Body of pancreas (tissue), 4 donors: ENCODE measurements around the gene GALNT14.

ENCODE experiments used
- CTCF ChIP-seq, 7 experiments: fragments of 450-650 bp in 4 of 7; fragments of 200-600 bp in 3 of 7; sonication (generic) in 3 of 7; IDR thresholded peaks; one replicate each; pipeline ENCODE4 v1.5.1; 2016 to 2019; ENCODE audit warnings: antibody characterized with exemption in 7 of 7
- POLR2A ChIP-seq, 3 donors: fragments of 450-650 bp; IDR thresholded peaks; one replicate each; pipeline ENCODE4 v1.6.1; 2016; ENCODE audit warnings: antibody characterized with exemption in 3 of 3, mild to moderate bottlenecking in 2 of 3

- TF ChIP-seq POLR2A (IDR thresholded peaks at IDR 0.05) (no peak), CTCF (IDR thresholded peaks at IDR 0.05) (no peak)
These were observed 56.7 kb downstream of the GALNT14 start for GRCh38 chr2:31081492-31081891.
